ENCODE results near the gene GTPBP10. TPM values are rescaled to one million over a fixed set of nuclear protein-coding genes. Genes with fewer than 3 reads are reported as not detected.

The GTPBP10 gene
- total RNA-seq, 1 donor from 2014 or later, result 21.3 TPM

DNA sequence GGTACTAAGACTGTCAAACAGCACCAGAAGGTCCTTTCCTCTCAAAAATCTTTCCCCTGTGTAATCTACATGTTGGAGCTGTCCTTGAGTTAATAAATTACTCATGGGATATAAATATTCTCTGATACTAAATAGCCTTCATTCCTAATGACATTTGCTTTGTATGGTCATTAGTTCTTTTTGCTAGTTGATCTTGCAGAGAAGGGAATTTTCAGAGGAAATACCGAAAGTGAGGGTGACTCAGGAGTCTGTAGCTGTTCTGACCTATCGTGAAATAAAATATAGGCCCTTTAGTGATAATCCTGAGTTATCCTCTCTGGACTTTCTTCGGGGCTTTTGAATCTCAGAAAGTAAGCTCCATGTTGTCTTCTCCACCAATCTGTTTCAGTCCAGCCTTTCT, 37.3 kb downstream of the GTPBP10 start:
- Histone ChIP-seq H3K27me3 (ENCODE audit: low read depth) (no peaks in the 10 kb centered on the region), H3K4me1 (no peaks in the 10 kb centered on the region), H3K36me3 (peaks cover 78% of the 10 kb centered on the region), H3K4me3 (no peak overlapping the region), H3K27ac (no peak overlapping the region), H3K9me3 (no peaks in the 10 kb centered on the region)
- no peak for DNase-seq
- intact Hi-C loops (cut with DNase I), result no loop called here
- no peak for TF ChIP-seq CTCF (IDR thresholded peaks at IDR 0.05)
- no peak for ATAC-seq

- H3K36me3 ChIP-seq, result peaks cover 72% of the 10 kb centered on the region
- intact Hi-C loops (cut with DNase I), result no loop called here
- no peak for TF ChIP-seq CTCF (IDR thresholded peaks at IDR 0.05)
- H3K9me3 ChIP-seq, result no peaks in the 10 kb centered on the region
- no peak overlapping the region for H3K27ac ChIP-seq
- H3K4me3 ChIP-seq, result no peak overlapping the region
- no peak for DNase-seq
- H3K27me3 ChIP-seq (ENCODE audit: low read depth), result no peaks in the 10 kb centered on the region
- no peaks in the 10 kb centered on the region for H3K4me1 ChIP-seq
- no peak for ATAC-seq
These were observed 37.9 kb downstream of the GTPBP10 start for GRCh38 chr7:90384433-90384832.

- no peak for ATAC-seq
- intact Hi-C loops (cut with DNase I), result no loop called here
- no peak for TF ChIP-seq CTCF (IDR thresholded peaks at IDR 0.05)
- no peaks in the 10 kb centered on the region for H3K9me3 ChIP-seq
- H3K27ac ChIP-seq, result no peak overlapping the region
- no peaks in the 10 kb centered on the region for H3K4me1 ChIP-seq
- H3K27me3 ChIP-seq (ENCODE audit: low read depth), result no peaks in the 10 kb centered on the region
- no peak for DNase-seq
- H3K36me3 ChIP-seq, result peaks cover 40% of the 10 kb centered on the region
- H3K4me3 ChIP-seq, result no peak overlapping the region
These were observed 41.1 kb downstream of the GTPBP10 start for GRCh38 chr7:90387470-90388240.

- DNase-seq, result no peak
- no peaks in the 10 kb centered on the region for H3K27me3 ChIP-seq (ENCODE audit: low read depth)
- H3K36me3 ChIP-seq, result peaks cover 7% of the 10 kb centered on the region
- TF ChIP-seq CTCF (IDR thresholded peaks at IDR 0.05), result no peak
- no peaks in the 10 kb centered on the region for H3K4me1 ChIP-seq
- H3K9me3 ChIP-seq, result no peaks in the 10 kb centered on the region
- intact Hi-C loops (cut with DNase I), result no loop called here
- H3K4me3 ChIP-seq, result no peak overlapping the region
- no peak for ATAC-seq
- no peak overlapping the region for H3K27ac ChIP-seq
These were observed 44.4 kb downstream of the GTPBP10 start for GRCh38 chr7:90390926-90391325.

- ATAC-seq (no peak), DNase-seq (no peak)
- TF ChIP-seq CTCF (IDR thresholded peaks at IDR 0.05), result no peak
- H3K9me3 ChIP-seq, result no peaks in the 10 kb centered on the region
- no peaks in the 10 kb centered on the region for H3K27me3 ChIP-seq (ENCODE audit: low read depth)
- H3K4me3 ChIP-seq, result no peak overlapping the region
- H3K36me3 ChIP-seq, result peaks cover 1% of the 10 kb centered on the region
- intact Hi-C loops (cut with DNase I), result no loop called here
- H3K4me1 ChIP-seq, result no peaks in the 10 kb centered on the region
- no peak overlapping the region for H3K27ac ChIP-seq
These were observed 45.0 kb downstream of the GTPBP10 start for GRCh38 chr7:90391488-90391887.
